Middle frontal gyrus (tissue), 1 donor: ENCODE data around the gene STPG4.
A peak's percentile ranks its signal among the peaks of the same experiment; 100 is the strongest.

Experiments
- DNase-seq: peaks from one replicate; pipeline ENCODE4 v3.0.0-alpha.2; 2015; ENCODE audit warnings: low spot score; ENCODE audit errors: extremely low spot score

STPG4 gene

GRCh38 chr2:47056868-47057686 is 98.0 kb downstream of the STPG4 start:
- no peak for DNase-seq

GRCh38 chr2:47056374-47056773 is 98.7 kb downstream of the STPG4 start:
- DNase-seq: no peak

GRCh38 chr2:47054868-47055267 is 100.2 kb downstream of the STPG4 start:
- DNase-seq: no peak

GRCh38 chr2:47054036-47054555 is 101.0 kb downstream of the STPG4 start:
- no peak for DNase-seq

- no peak for DNase-seq
These were observed 102.3 kb downstream of the STPG4 start for GRCh38 chr2:47052847-47053246.

- DNase-seq: no peak
These were observed 103.5 kb downstream of the STPG4 start for GRCh38 chr2:47051562-47051961.

- DNase-seq: no peak
These were observed 104.3 kb downstream of the STPG4 start for GRCh38 chr2:47050762-47051161.

- no peak for DNase-seq
These were observed 104.9 kb downstream of the STPG4 start for GRCh38 chr2:47050021-47050760.

GRCh38 chr2:47049502-47049901 is 105.6 kb downstream of the STPG4 start:
- DNase-seq: no peak

- no peak for DNase-seq
These were observed 106.2 kb downstream of the STPG4 start for GRCh38 chr2:47048801-47049480.

- DNase-seq: peak; percentile 79
These were observed 108.8 kb downstream of the STPG4 start for GRCh38 chr2:47046271-47046670.

GRCh38 chr2:47043891-47044239 is 111.2 kb downstream of the STPG4 start:
- no peak for DNase-seq

- no peak for DNase-seq
These were observed 111.8 kb downstream of the STPG4 start for GRCh38 chr2:47043142-47043890.

- DNase-seq: no peak
These were observed 113.0 kb downstream of the STPG4 start for GRCh38 chr2:47041891-47042684.

GRCh38 chr2:47041063-47041462 is 114.0 kb downstream of the STPG4 start:
- no peak for DNase-seq

GRCh38 chr2:47040651-47041050 is 114.5 kb downstream of the STPG4 start:
- no peak for DNase-seq

- DNase-seq: no peak
These were observed 115.1 kb downstream of the STPG4 start for GRCh38 chr2:47039913-47040562.

- DNase-seq: no peak
These were observed 115.6 kb downstream of the STPG4 start for GRCh38 chr2:47039489-47039870.

GRCh38 chr2:47038656-47039488 is 116.2 kb downstream of the STPG4 start:
- no peak for DNase-seq
